Measurements from ENCODE around the gene IL18BP. TPM values are rescaled to one million over a fixed set of nuclear protein-coding genes. Genes with fewer than 3 reads are reported as not detected.

The IL18BP gene
- total and polyA plus RNA-seq, 9 of the 15 experiments (the other 6 are each of a cell fraction or from before 2014, with no cell fraction given): 0.34 to 9.4 (median 3.2) TPM

- no peak overlapping the region for H3K27ac ChIP-seq (ENCODE audit: extremely low read depth, low read depth, low read length)
- no peak overlapping the region for H3K4me2 ChIP-seq (ENCODE audit: insufficient read depth, low read length)
- H4K20me1 ChIP-seq (replicated peaks; ENCODE audit: control insufficient read depth, insufficient read depth, low read length): no peaks in the 10 kb centered on the region
- FAIRE-seq (no peak), DNase-seq (ENCODE audit: extremely low read depth in 1 of 4, low spot score in 3 of 4) (no peak), ATAC-seq (no peak)
- H3K4me1 ChIP-seq (replicated peaks in 1 of 2; ENCODE audit: control insufficient read depth in 2 of 2, insufficient read depth in 2 of 2, low read length in 2 of 2): peaks cover 4 to 21% of the 10 kb centered on the region in 2 experiments; a peak in 4 of 5 replicates
- H3K9me3 ChIP-seq (replicated peaks; ENCODE audit: control insufficient read depth, insufficient read depth, low read depth, low read length): no peaks in the 10 kb centered on the region
- no peaks in the 10 kb centered on the region for H3K79me2 ChIP-seq (ENCODE audit: control insufficient read depth, insufficient read depth, low read length)
- ChIA-PET CTCF (ENCODE audit: low intra/inter-chr PET ratio) (no interaction called here), POLR2A (interaction anchor here (0.6 to 4.0 kb wide), 5 partner anchors 9 to 39 kb away, joined by 3 to 12 read pairs (median 4); no protein-coding TSS in a partner anchor)
- intact Hi-C loops (cut with micrococcal nuclease) (no loop called here), in situ Hi-C loops (cut with MboI) (no loop called here)
- H3K27me3 ChIP-seq (ENCODE audit: control insufficient read depth in 2 of 2, insufficient read depth in 2 of 2, low read length in 2 of 2): no peaks in the 10 kb centered on the region
- no TSS peak for BruUV-seq (replicated peaks)
- TF ChIP-seq TAF15 (IDR thresholded peaks at IDR 0.05; ENCODE audit: low read depth, low read length) (no peak), MAFK (IDR thresholded peaks at IDR 0.05; ENCODE audit: low read length) (no peak), POLR2G (IDR thresholded peaks at IDR 0.05; ENCODE audit: low read depth, low read length) (peak; percentile 52; the same call in 1 of the 2 replicates), RBM22 (IDR thresholded peaks at IDR 0.05; ENCODE audit: low read depth, low read length, poor library complexity, severe bottlenecking) (peak; percentile 41), NFXL1 (CRISPR knock-in tag; IDR thresholded peaks at IDR 0.05) (no peak), POLR2AphosphoS5 (IDR thresholded peaks at IDR 0.05; ENCODE audit: control insufficient read depth, insufficient read depth, low read depth, low read length) (peak; percentile 10; the same call in 1 of the 2 replicates), POLR2A (conservative IDR thresholded peaks at IDR 0.05) (peak; percentile 12; the same call in 1 of the 2 replicates), NFIC (IDR thresholded peaks at IDR 0.05) (peak; percentile 85)
- no peak overlapping the region for H3K4me3 ChIP-seq
- WGBS (ENCODE audit: insufficient coverage, low coverage, missing lambda C conversion rate): 92% methylated on average over 20 of the region's 20 CpGs
- peaks cover 95% of the 10 kb centered on the region for H3K36me3 ChIP-seq (ENCODE audit: control insufficient read depth, insufficient read depth, low read length)
- H3K9ac ChIP-seq (ENCODE audit: insufficient read depth in 1 of 2, low read depth in 2 of 2, low read length in 2 of 2): peak overlapping the region in 1 of 2 experiments; percentile 50; a peak in 2 of 4 replicates
- no peak overlapping the region for H2AFZ ChIP-seq (ENCODE audit: low read depth, low read length)
- H3K9me1 ChIP-seq (ENCODE audit: control insufficient read depth, insufficient read depth, low read length): no peaks in the 10 kb centered on the region
These were observed 6.9 kb downstream of the IL18BP start for GRCh38 chr11:72005347-72006260.
